PC-9 (cell line): ENCODE results near the gene FOXP1.

ENCODE experiments used
- CTCF ChIP-seq: fragments of 200-600 bp; sonication (generic); conservative IDR thresholded peaks from 2 replicates; pipeline ENCODE4 v1.6.1; 2017; ENCODE audit warnings: mixed run types, antibody characterized with exemption, mild to moderate bottlenecking, moderate library complexity
- EZH2 ChIP-seq: fragments of 200-600 bp; sonication (generic); IDR thresholded peaks from 2 replicates; pipeline ENCODE4 v1.8.0; 2017; ENCODE audit warnings: antibody characterized with exemption, low read depth

- TF ChIP-seq CTCF = no peak
- TF ChIP-seq EZH2 = no peak
Measured at GRCh38 chr3:71090207-71090606, 493.3 kb downstream of the FOXP1 start.
